ENCODE data around the gene IRX1.

DNA sequence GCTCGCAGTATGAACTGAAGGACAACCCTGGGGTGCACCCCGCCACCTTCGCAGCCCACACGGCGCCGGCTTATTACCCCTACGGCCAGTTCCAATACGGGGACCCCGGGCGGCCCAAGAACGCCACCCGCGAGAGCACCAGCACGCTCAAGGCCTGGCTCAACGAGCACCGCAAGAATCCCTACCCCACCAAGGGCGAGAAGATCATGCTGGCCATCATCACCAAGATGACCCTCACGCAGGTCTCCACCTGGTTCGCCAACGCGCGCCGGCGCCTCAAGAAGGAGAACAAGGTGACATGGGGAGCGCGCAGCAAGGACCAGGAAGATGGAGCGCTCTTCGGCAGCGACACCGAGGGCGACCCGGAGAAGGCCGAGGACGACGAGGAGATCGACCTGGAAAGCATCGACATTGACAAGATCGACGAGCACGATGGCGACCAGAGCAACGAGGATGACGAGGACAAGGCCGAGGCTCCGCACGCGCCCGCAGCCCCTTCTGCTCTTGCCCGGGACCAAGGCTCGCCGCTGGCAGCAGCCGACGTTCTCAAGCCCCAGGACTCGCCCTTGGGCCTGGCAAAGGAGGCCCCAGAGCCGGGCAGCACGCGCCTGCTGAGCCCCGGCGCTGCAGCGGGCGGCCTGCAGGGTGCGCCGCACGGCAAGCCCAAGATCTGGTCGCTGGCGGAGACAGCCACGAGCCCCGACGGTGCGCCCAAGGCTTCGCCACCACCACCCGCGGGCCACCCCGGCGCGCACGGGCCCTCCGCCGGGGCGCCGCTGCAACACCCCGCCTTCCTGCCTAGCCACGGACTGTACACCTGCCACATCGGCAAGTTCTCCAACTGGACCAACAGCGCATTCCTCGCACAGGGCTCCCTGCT is 3.8 kb downstream of the IRX1 start:
- TF ChIP-seq, protein P1, sequence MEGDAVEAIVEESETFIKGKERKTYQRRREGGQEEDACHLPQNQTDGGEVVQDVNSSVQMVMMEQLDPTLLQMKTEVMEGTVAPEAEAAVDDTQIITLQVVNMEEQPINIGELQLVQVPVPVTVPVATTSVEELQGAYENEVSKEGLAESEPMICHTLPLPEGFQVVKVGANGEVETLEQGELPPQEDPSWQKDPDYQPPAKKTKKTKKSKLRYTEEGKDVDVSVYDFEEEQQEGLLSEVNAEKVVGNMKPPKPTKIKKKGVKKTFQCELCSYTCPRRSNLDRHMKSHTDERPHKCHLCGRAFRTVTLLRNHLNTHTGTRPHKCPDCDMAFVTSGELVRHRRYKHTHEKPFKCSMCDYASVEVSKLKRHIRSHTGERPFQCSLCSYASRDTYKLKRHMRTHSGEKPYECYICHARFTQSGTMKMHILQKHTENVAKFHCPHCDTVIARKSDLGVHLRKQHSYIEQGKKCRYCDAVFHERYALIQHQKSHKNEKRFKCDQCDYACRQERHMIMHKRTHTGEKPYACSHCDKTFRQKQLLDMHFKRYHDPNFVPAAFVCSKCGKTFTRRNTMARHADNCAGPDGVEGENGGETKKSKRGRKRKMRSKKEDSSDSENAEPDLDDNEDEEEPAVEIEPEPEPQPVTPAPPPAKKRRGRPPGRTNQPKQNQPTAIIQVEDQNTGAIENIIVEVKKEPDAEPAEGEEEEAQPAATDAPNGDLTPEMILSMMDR (IDR thresholded peaks at IDR 0.05), result no peak
- TF ChIP-seq EP300 (IDR thresholded peaks at IDR 0.05), result no peak
- no peak for TF ChIP-seq POLR2AphosphoS5 (IDR thresholded peaks at IDR 0.05)

All from sigmoid colon (tissue), 4 donors.